CD14-positive monocyte (primary cell): ENCODE data around the gene CKM. TPM values are rescaled to one million over a fixed set of nuclear protein-coding genes. Genes with fewer than 3 reads are reported as not detected.

Experiments
- DNase-seq, 3 donors: peaks; one replicate each; pipeline ENCODE4 v3.0.0-alpha.2; 2011 to 2022
- H2AFZ ChIP-seq: 2 replicates; pipeline ENCODE4 v1.6.0; 2012; ENCODE audit warnings: mild to moderate bottlenecking, low read depth, low read length, inconsistent platforms; ENCODE audit not compliant: insufficient read depth, poor library complexity, severe bottlenecking
- H3K27ac ChIP-seq, 2 donors: 1 replicate in 1 of 2; 2 replicates in 1 of 2; pipeline ENCODE4 v1.5.1; 2012 to 2013; ENCODE audit warnings: low read length in 2 of 2, control low read depth in 1 of 2, inconsistent platforms in 1 of 2, low read depth in 1 of 2, mild to moderate bottlenecking in 1 of 2
- H3K27me3 ChIP-seq, 2 donors: one replicate each; pipeline versions ENCODE4 v1.6.0 to v1.6.1; 2011 to 2013; ENCODE audit warnings: low read length in 2 of 2; ENCODE audit not compliant: control insufficient read depth in 2 of 2, insufficient read depth in 2 of 2
- H3K36me3 ChIP-seq, 2 donors: replicated peaks in 1 of 2; 1 replicate in 1 of 2; 2 replicates in 1 of 2; pipeline versions ENCODE4 v1.5.1 to v1.6.1; 2012 to 2013; ENCODE audit warnings: low read length in 2 of 2, control low read depth in 1 of 2, inconsistent platforms in 1 of 2, mild to moderate bottlenecking in 1 of 2; ENCODE audit not compliant: insufficient read depth in 2 of 2, control insufficient read depth in 1 of 2
- H3K4me1 ChIP-seq, 2 donors: 1 replicate in 1 of 2; 2 replicates in 1 of 2; pipeline versions ENCODE4 v1.5.1 to v1.6.1; 2012 to 2013; ENCODE audit warnings: low read length in 2 of 2, control low read depth in 1 of 2, inconsistent platforms in 1 of 2, mild to moderate bottlenecking in 1 of 2, moderate library complexity in 1 of 2; ENCODE audit not compliant: insufficient read depth in 2 of 2, control insufficient read depth in 1 of 2
- H3K4me2 ChIP-seq: replicated peaks from 2 replicates; pipeline ENCODE3; 2012; ENCODE audit warnings: low read length, moderate library complexity, mild to moderate bottlenecking; ENCODE audit not compliant: poor library complexity, severe bottlenecking; ENCODE audit errors: extremely low read depth
- H3K4me3 ChIP-seq, 3 experiments: fragments of 200-600 bp in 1 of 3; sonication (generic) in 1 of 3; replicated peaks in 1 of 3; 1 replicate in 2 of 3; 2 replicates in 1 of 3; pipeline ENCODE4 v1.5.1; 2011 to 2013; ENCODE audit warnings: low read length in 3 of 3, mild to moderate bottlenecking in 3 of 3, control low read depth in 2 of 3, low read depth in 2 of 3, inconsistent platforms in 1 of 3, moderate library complexity in 1 of 3
- H3K79me2 ChIP-seq: 2 replicates; pipeline ENCODE4 v1.6.0; 2012; ENCODE audit warnings: mild to moderate bottlenecking, control low read depth, inconsistent platforms, low read length, moderate library complexity; ENCODE audit not compliant: insufficient read depth
- H3K9ac ChIP-seq: 2 replicates; pipeline ENCODE4 v1.6.0; 2017; ENCODE audit warnings: low read length, mild to moderate bottlenecking; ENCODE audit not compliant: insufficient read depth, poor library complexity, severe bottlenecking
- H3K9me3 ChIP-seq, 2 donors: replicated peaks in 1 of 2; 1 replicate in 1 of 2; 2 replicates in 1 of 2; pipeline versions ENCODE4 v1.5.1 to v1.6.1; 2012 to 2013; ENCODE audit warnings: low read length in 2 of 2, control low read depth in 1 of 2; ENCODE audit not compliant: control insufficient read depth in 1 of 2, insufficient read depth in 1 of 2
- H4K20me1 ChIP-seq: 2 replicates; pipeline ENCODE4 v1.6.0; 2012; ENCODE audit warnings: mild to moderate bottlenecking, low read length, control low read depth, moderate library complexity; ENCODE audit not compliant: insufficient read depth
- H3K27ac Mint-ChIP-seq, 7 donors: one replicate each; pipeline ENCODE4 v1.8.0; 2020; ENCODE audit warnings: mild to moderate bottlenecking in 7 of 7, mixed read lengths in 7 of 7, moderate library complexity in 6 of 7, inconsistent platforms in 2 of 7
- H3K27me3 Mint-ChIP-seq, 3 donors: one replicate each; pipeline ENCODE4 v1.8.0; 2021 to 2022; ENCODE audit warnings: low read depth in 3 of 3, mild to moderate bottlenecking in 3 of 3, mixed read lengths in 3 of 3, moderate library complexity in 3 of 3, inconsistent platforms in 1 of 3
- H3K36me3 Mint-ChIP-seq, 2 donors: one replicate each; pipeline ENCODE4 v1.8.0; 2020; ENCODE audit warnings: mixed read lengths in 2 of 2, inconsistent platforms in 1 of 2, mild to moderate bottlenecking in 1 of 2
- H3K4me1 Mint-ChIP-seq: one replicate; pipeline ENCODE4 v1.8.0; 2020; ENCODE audit warnings: mild to moderate bottlenecking, mixed read lengths
- H3K4me3 Mint-ChIP-seq, 2 donors: one replicate each; pipeline ENCODE4 v1.8.0; 2020; ENCODE audit warnings: mild to moderate bottlenecking in 2 of 2, mixed read lengths in 2 of 2, moderate library complexity in 1 of 2
- H3K9me3 Mint-ChIP-seq, 7 donors: one replicate each; pipeline ENCODE4 v1.8.0; 2020 to 2022; ENCODE audit warnings: mixed read lengths in 7 of 7, mild to moderate bottlenecking in 6 of 7, moderate library complexity in 6 of 7, inconsistent platforms in 2 of 7
- CTCF ChIP-seq: fragments of 200-600 bp; IDR thresholded peaks from one replicate; pipeline ENCODE4 v1.8.0; 2022; ENCODE audit warnings: antibody characterized with exemption, mild to moderate bottlenecking
- WGBS: methylation state at CpG from one replicate; pipeline ENCODE4 v1.1.5; 2013; ENCODE audit warnings: missing lambda C conversion rate; ENCODE audit not compliant: insufficient coverage; 5-methylcytosine and 5-hydroxymethylcytosine counted together
- intact Hi-C, 2 donors: fragments of 100-400 bp; cut with micrococcal nuclease; formaldehyde crosslinking; loops; one replicate each; pipeline versions ENCODE4 v1.15.0 to v1.15.1; 2023
- polyA plus RNA-seq, 3 donors: library from polyadenylated mRNA; depleted of rRNA in 1 of 3; unstranded in 2 of 3; stranded (reverse) in 1 of 3; fragments of 300-500 nt in 2 of 3; fragments of >200 nt in 1 of 3; fragmentation: Illumina TruSeq in 2 of 3; gene quantifications; 1 replicate in 2 of 3; 2 replicates in 1 of 3; pipeline ENCODE4 v1.2.3, GENCODE V29; 2012 to 2021

The CKM gene
- polyA plus RNA-seq, 3 donors = 0.17 to 0.50 (median 0.24) TPM

GRCh38 chr19:45362291-45362690 is 39.6 kb upstream of the CKM start:
- Mint-ChIP-seq H3K27ac (peak overlapping the region in 2 of 7 donors; percentile 41 to 55), H3K4me1 (no peaks in the 10 kb centered on the region)
- H3K4me2 ChIP-seq = no peak overlapping the region

GRCh38 chr19:45361608-45362007 is 38.9 kb upstream of the CKM start:
- no peaks in the 10 kb centered on the region for H4K20me1 ChIP-seq
- H2AFZ ChIP-seq = no peak overlapping the region
- H3K4me3 Mint-ChIP-seq = no peak overlapping the region
- no peaks in the 10 kb centered on the region for H3K4me1 ChIP-seq
- no peaks in the 10 kb centered on the region for H3K4me1 Mint-ChIP-seq
- peaks cover 30 to 53% of the 10 kb centered on the region in 2 donors for H3K36me3 ChIP-seq
- no peaks in the 10 kb centered on the region for H3K27me3 Mint-ChIP-seq
- H3K27ac Mint-ChIP-seq = peak overlapping the region in 1 of 7 donors; percentile 51
- no peak overlapping the region for H3K9ac ChIP-seq
- H3K27me3 ChIP-seq = no peaks in the 10 kb centered on the region
- H3K4me2 ChIP-seq = no peak overlapping the region
- H3K9me3 Mint-ChIP-seq = no peaks in the 10 kb centered on the region
- no peak for TF ChIP-seq CTCF
- H3K9me3 ChIP-seq = no peaks in the 10 kb centered on the region
- no peak overlapping the region for H3K27ac ChIP-seq
- no peaks in the 10 kb centered on the region for H3K79me2 ChIP-seq
- intact Hi-C loops = no loop called here
- no peak overlapping the region for H3K4me3 ChIP-seq
- H3K36me3 Mint-ChIP-seq = peaks cover 41 to 74% of the 10 kb centered on the region in 2 donors
- WGBS = 94% methylated on average over 13 of the region's 14 CpGs
- no peak for DNase-seq

More at GRCh38 chr19:45362291-45362690, 39.6 kb upstream of the CKM start:
- no peak for TF ChIP-seq CTCF
- no peaks in the 10 kb centered on the region for H3K9me3 ChIP-seq
- no peaks in the 10 kb centered on the region for H3K79me2 ChIP-seq
- no peak overlapping the region for H3K27ac ChIP-seq
- intact Hi-C loops = no loop called here
- H3K9ac ChIP-seq = no peak overlapping the region
- no peaks in the 10 kb centered on the region for H3K4me1 ChIP-seq
- no peaks in the 10 kb centered on the region for H3K27me3 ChIP-seq
- Mint-ChIP-seq H3K36me3 (peaks cover 36 to 70% of the 10 kb centered on the region in 2 donors), H3K27me3 (no peaks in the 10 kb centered on the region), H3K4me3 (no peak overlapping the region), H3K9me3 (no peaks in the 10 kb centered on the region)
- no peak overlapping the region for H2AFZ ChIP-seq
- 90% methylated on average over 12 of the region's 16 CpGs for WGBS
- no peaks in the 10 kb centered on the region for H4K20me1 ChIP-seq
- DNase-seq = no peak
- peaks cover 26 to 46% of the 10 kb centered on the region in 2 donors for H3K36me3 ChIP-seq
- no peak overlapping the region for H3K4me3 ChIP-seq
